Measurements from ENCODE around the gene SPINK14.
A peak's percentile ranks its signal among the peaks of the same experiment; 100 is the strongest.

Gene SPINK14, protein sequence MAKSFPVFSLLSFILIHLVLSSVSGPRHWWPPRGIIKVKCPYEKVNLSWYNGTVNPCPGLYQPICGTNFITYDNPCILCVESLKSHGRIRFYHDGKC

GRCh38 chr5:148168246-148168645, at the start of gene SPINK14:
SPINK14 (plus strand) TSS chr5:148168546; CDS start chr5:148169733, 1,187 bp downstream.
- DNase-seq = no peak

GRCh38 chr5:148120317-148120716, 48.0 kb upstream of the SPINK14 start:
- DNase-seq = no peak

DNA sequence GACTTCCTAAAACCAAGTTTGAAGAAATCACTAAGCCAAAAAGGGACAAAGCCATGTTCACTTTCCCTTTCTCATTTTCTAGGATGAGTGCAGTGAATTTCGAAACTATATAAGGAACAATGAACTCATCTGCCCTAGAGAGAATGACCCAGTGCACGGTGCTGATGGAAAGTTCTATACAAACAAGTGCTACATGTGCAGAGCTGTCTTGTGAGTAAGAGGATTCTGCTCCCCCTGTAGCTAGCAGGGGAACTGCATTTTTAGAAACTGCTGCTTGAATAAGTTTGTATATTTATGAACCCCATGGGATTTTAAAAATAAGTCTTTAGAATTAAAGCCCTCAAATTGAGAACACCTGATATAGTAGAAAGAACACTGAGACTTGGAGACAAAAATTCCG, 42.7 kb upstream of the SPINK14 start:
- DNase-seq = no peak

- no peak for DNase-seq
Measured at GRCh38 chr5:148135091-148136048, 33.0 kb upstream of the SPINK14 start.

GRCh38 chr5:148140846-148141245, 27.5 kb upstream of the SPINK14 start:
- no peak for DNase-seq

GRCh38 chr5:148141645-148142044, 26.7 kb upstream of the SPINK14 start:
- no peak for DNase-seq

GRCh38 chr5:148145916-148146315, 22.4 kb upstream of the SPINK14 start:
- peak; percentile 10 for DNase-seq

DNA sequence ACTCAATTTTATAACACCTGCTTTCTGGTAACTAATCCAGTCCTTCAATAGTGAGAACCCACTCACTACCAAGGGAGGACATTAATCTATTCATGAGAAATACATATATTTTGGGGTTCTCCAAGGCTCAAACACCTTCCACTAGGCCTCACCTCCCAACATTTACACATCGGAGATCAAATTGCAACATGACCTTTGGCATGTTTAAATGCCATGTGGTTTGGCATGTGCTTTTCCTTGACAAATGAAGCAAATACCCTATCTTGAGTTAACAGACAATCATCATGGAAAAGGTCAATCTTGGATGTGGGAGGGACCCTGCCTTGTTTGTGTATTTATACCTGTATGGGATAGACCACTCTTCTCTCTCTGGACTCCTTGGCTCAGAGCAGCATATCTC, 21.9 kb upstream of the SPINK14 start:
- no peak for DNase-seq

DNA sequence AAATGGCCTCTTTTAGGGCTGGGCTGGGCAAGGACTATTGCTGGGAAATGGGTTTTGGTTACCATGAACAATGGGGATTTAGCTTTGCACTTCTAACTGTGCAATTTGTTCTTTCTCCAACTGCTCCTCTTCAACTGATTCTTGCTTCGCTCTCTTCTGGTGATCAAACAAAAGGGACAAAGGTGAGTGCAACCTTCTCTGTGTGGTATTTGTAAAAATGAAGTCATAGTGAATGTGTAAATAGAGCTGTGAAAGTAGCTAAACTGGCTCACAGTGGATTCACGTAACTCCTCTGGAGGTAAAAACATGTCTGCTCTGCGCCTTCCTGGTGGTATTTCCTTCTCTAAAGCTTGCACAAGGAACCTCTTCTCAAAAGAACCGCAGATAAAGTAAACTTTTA, 20.9 kb upstream of the SPINK14 start:
- peak; percentile 62 for DNase-seq

GRCh38 chr5:148151872-148152271, 16.5 kb upstream of the SPINK14 start:
- no peak for DNase-seq

- DNase-seq = no peak
Measured at GRCh38 chr5:148152781-148153180, 15.6 kb upstream of the SPINK14 start.

- no peak for DNase-seq
Measured at GRCh38 chr5:148156609-148157008, 11.7 kb upstream of the SPINK14 start.

DNA sequence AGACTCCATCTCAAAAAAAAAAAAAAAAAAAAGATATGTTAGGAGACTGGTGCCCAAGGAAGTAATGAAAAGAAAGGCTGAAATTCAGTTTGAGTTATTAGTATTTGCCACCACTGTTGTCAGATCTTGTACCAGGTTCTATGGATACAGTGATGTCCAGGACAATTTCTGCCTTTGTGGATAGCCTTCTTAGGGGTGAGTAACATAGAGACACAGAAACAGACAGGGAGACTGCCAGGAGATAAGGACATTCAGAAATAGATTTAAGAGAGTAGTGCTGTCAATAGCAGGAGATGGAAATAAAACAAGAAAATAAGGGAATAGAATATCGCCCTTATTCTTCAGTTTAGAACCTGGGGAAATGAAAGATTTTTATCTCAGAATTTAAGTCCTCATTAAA, 6.3 kb upstream of the SPINK14 start:
- DNase-seq = no peak

GRCh38 chr5:148163345-148163744, 5.0 kb upstream of the SPINK14 start:
- no peak for DNase-seq

- no peak for DNase-seq
Measured at GRCh38 chr5:148166550-148167283, 1.6 kb upstream of the SPINK14 start.

DNA sequence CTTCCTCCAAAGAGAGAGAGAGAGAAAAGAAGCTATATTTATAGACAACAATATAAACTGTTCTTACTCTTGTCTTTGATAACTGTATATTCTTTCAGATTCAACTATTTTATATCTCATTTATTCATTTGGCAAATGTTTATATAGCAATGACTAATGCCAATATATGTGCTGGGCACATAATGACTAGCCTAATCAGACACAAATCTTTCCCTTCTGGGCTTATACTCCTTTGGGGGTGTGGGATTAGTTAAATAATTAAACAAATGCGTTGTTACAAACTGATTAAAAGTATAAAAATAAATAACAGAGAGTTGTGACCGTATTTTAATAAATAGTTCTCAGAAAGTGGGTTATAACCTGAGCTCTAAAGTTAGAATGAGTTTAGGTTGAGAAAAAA, 4.0 kb downstream of the SPINK14 start:
- DNase-seq = no peak

DNA sequence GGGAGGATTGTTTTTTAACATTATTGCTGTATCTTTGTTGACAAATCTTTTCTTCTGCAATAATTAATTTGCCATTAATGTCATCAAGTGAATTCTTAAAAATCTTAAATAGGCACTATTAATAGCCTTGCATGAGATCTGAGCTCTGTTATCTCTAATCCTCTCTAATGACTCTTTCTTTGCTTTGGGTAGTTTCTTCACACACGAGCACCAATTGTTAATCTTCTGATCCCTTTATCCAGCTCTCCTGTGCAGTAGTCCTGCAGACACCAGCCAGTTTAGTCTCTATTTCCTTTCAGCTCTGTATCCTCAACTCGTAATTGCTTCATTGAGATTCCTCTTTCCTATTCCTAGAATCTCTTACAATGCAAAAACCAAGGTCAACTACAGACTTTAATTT, 8.1 kb downstream of the SPINK14 start:
- no peak for DNase-seq

- DNase-seq = no peak
Measured at GRCh38 chr5:148177207-148177606, 8.9 kb downstream of the SPINK14 start.

- DNase-seq = peak; percentile 2
Measured at GRCh38 chr5:148179234-148179824, 11.0 kb downstream of the SPINK14 start.

DNA sequence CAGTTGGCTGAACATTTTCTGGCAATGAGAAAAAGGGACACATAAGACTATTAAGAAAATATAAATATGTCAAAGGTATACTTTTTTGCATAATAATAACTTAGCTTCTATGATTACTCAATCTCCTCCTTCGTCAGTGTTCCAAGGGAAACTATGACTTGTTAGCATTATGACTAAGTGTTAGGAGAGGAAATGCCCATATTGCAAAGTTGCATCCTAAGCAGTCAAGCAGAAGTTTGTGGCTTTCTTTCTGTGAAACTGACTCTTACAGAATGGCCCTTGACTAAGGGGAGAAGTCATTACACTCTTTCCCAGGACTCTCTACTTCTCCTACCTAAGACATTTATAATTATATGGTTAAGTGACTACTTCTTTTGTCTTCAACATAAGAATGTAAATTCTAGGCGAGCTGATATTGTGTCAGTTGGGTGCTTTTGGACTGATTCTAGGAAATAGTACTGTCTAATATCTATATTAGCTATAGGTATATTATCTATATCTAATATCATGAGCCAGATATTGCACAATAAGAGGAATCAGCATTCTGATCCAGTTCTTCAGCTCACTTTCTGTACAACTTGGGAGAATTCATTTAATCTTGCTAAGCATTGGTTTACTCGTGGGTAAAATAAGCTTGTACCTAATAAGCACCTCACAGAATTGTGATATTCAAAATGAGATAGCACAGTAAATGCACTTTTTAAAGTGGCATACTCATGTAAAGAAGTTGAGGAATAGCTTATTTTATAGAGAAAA, 18.1 kb downstream of the SPINK14 start:
- no peak for DNase-seq

GRCh38 chr5:148191010-148191409, 22.7 kb downstream of the SPINK14 start:
- no peak for DNase-seq

DNA sequence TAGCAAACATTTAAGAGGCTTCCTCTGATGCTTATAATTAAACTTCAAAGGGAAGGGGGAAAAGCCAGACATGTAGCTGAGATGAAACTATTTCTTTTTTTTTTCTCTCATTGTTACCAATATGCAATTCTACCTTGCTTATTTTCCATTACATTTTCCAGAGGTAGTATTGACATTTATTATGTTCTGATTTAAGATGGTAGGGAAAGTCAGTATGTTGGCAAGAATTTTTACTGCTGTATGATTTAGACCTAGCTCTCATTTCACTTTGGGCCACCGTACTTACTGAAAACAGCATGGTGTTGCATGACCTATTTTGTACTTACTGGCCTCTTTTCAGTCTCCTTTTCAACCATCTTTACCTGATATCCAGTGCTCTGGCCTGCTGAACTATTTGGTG, 24.9 kb downstream of the SPINK14 start:
- no peak for DNase-seq

DNA sequence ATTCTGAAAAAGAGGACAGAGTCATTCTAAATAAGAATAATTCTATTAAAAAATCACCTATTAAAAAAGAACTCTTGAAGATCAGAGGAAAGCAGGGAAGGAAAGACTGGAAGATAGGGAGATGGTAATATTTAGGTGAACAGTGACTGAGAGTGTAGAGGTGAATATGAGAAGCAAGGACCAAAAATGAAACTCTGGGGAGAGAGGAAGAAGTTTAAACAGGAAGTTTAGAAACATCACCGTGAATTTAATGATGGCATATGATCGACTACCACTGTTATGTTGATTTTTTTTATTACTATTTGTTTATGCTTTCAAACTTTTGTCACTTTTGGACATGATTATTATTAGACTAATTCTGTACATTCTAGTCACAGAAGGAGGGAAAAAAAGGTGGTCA, 32.8 kb downstream of the SPINK14 start:
- DNase-seq = no peak
